ENCODE data around the gene EML3. TPM values are rescaled to one million over a fixed set of nuclear protein-coding genes. Genes with fewer than 3 reads are reported as not detected.

EML3 gene
- total RNA-seq, 1 experiment from 2014 or later = 51.1 TPM

DNA sequence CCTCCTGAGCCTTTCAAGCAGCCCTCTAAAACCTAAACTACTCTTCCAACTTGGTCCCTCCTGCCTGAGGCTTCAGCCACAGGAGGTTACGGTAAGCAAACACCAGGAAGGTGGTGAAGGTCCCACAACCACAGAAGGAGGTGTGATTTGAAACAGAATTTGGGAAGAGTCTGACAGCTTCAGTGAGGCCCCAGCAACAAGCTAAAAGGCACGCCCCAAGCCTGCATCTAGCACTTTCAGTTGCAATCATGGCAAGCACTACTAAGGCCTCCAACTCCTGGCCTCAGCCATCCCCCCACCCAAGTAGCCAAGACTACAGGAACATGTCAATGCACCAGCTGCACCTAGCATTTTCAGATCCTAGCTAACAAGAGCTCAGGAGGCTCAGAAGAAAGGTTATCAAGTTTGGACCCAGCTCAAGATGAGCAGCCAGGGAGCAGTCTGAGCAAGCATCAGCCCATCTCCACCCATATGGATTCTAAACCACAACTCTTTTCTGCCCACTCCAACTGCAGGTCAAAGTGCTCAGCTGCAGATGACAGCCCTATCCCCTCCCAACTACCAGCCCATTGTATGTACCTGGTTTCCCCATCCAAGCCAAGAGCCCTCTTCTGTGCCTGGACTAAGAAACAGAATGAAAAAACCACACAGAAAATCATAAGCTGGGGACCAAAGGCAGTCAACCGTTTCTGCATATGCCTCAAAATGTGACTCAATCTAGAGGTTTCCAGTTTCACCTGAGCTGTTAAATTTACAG lies 55.5 kb downstream of the EML3 start (continued):
- TF ChIP-seq, protein P1, sequence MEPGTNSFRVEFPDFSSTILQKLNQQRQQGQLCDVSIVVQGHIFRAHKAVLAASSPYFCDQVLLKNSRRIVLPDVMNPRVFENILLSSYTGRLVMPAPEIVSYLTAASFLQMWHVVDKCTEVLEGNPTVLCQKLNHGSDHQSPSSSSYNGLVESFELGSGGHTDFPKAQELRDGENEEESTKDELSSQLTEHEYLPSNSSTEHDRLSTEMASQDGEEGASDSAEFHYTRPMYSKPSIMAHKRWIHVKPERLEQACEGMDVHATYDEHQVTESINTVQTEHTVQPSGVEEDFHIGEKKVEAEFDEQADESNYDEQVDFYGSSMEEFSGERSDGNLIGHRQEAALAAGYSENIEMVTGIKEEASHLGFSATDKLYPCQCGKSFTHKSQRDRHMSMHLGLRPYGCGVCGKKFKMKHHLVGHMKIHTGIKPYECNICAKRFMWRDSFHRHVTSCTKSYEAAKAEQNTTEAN (CRISPR knock-in tag; IDR thresholded peaks at IDR 0.05) = no peak
- no peak for TF ChIP-seq PRRX2 (CRISPR knock-in tag; IDR thresholded peaks at IDR 0.05)

DNA sequence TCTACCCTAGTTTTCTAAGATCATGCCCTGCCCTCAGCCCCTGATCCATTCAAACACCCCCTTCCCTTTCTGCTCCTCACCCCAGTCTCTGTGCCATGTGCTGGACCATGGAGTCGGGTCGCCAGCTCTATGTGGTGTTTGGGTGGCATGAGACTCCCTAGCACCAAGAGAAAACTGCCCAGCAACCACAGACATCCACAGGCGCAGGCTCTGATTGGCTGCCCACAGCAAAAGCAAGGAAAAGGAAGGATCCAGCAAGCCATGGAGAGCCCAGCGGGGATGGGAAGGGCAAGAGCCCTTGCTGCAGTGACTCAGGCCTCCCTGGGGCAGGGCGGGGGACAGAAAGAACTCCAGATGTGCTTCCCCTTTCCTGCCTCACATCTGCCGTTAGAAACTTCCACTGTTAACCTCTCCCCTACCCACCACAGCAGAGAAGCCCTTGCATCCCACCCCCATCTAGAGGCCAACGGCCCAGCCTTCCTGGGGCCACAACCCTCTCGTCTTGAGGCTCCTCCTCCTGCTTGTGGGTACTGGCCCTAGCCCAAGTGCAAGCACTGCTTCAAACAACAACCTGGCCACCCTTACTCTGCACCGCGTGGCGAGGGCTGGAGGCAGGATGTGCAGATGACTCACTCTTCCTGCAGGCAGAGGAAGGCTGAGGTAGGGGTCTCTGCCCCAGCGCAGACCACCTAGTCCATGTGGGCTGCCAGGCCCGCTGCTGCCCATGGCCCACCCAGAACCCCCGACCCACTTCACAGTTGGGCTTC lies 56.3 kb downstream of the EML3 start:
- Mint-ChIP-seq H3K36me3 (peaks cover 37% of the 10 kb centered on the region), H3K27me3 (ENCODE audit: low read depth) (no peaks in the 10 kb centered on the region; the same call in 1 of the 2 replicates), H3K9me3 (no peaks in the 10 kb centered on the region), H3K4me3 (no peak overlapping the region; the same call in 1 of the 2 replicates), H3K4me1 (peaks cover 85% of the 10 kb centered on the region), H3K27ac (peak overlapping the region; percentile 97)
- DNase-seq (ENCODE audit: low spot score) (peak; percentile 82), ATAC-seq (peak; percentile 33)
- ChIA-PET POLR2A (interaction anchor here (0.6 to 2.0 kb wide), 4 partner anchors 18 to 173 kb away, joined by 3 to 9 read pairs (median 4); partner anchors contain the start of genes EEF1G and TUT1), CTCF (interaction anchor here (0.6 to 11.8 kb wide), 4 partner anchors 11 to 162 kb away, joined by 3 to 311 read pairs (median 56); partner anchors contain the start of gene AHNAK)
- 0 out of 2 replicates have a peak, but pooled peaks have one; percentile 59 for TF ChIP-seq ZNF232 (CRISPR knock-in tag; IDR thresholded peaks at IDR 0.05)
- no peak; the same call in 1 of the 2 replicates for TF ChIP-seq EMX1 (CRISPR knock-in tag; IDR thresholded peaks at IDR 0.05)
- TF ChIP-seq, protein P2, sequence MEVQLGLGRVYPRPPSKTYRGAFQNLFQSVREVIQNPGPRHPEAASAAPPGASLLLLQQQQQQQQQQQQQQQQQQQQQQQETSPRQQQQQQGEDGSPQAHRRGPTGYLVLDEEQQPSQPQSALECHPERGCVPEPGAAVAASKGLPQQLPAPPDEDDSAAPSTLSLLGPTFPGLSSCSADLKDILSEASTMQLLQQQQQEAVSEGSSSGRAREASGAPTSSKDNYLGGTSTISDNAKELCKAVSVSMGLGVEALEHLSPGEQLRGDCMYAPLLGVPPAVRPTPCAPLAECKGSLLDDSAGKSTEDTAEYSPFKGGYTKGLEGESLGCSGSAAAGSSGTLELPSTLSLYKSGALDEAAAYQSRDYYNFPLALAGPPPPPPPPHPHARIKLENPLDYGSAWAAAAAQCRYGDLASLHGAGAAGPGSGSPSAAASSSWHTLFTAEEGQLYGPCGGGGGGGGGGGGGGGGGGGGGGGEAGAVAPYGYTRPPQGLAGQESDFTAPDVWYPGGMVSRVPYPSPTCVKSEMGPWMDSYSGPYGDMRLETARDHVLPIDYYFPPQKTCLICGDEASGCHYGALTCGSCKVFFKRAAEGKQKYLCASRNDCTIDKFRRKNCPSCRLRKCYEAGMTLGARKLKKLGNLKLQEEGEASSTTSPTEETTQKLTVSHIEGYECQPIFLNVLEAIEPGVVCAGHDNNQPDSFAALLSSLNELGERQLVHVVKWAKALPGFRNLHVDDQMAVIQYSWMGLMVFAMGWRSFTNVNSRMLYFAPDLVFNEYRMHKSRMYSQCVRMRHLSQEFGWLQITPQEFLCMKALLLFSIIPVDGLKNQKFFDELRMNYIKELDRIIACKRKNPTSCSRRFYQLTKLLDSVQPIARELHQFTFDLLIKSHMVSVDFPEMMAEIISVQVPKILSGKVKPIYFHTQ (CRISPR knock-in tag; IDR thresholded peaks at IDR 0.05) = 0 out of 2 replicates have a peak, but pooled peaks have one; percentile 3
- no peak for TF ChIP-seq ZNF219 (CRISPR knock-in tag; IDR thresholded peaks at IDR 0.05; ENCODE audit: borderline replicate concordance)
- peak; percentile 70 for TF ChIP-seq NFYB (CRISPR knock-in tag; conservative IDR thresholded peaks at IDR 0.05; ENCODE audit: low read depth)
- peak; percentile 74; the same call in 1 of the 2 replicates for TF ChIP-seq PRRX2 (CRISPR knock-in tag; IDR thresholded peaks at IDR 0.05)
- TF ChIP-seq, protein P3, sequence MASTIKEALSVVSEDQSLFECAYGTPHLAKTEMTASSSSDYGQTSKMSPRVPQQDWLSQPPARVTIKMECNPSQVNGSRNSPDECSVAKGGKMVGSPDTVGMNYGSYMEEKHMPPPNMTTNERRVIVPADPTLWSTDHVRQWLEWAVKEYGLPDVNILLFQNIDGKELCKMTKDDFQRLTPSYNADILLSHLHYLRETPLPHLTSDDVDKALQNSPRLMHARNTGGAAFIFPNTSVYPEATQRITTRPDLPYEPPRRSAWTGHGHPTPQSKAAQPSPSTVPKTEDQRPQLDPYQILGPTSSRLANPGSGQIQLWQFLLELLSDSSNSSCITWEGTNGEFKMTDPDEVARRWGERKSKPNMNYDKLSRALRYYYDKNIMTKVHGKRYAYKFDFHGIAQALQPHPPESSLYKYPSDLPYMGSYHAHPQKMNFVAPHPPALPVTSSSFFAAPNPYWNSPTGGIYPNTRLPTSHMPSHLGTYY (CRISPR knock-in tag; IDR thresholded peaks at IDR 0.05) = no peak
- no peak for TF ChIP-seq HMGA2 (CRISPR knock-in tag; IDR thresholded peaks at IDR 0.05)
- TF ChIP-seq, protein P4, sequence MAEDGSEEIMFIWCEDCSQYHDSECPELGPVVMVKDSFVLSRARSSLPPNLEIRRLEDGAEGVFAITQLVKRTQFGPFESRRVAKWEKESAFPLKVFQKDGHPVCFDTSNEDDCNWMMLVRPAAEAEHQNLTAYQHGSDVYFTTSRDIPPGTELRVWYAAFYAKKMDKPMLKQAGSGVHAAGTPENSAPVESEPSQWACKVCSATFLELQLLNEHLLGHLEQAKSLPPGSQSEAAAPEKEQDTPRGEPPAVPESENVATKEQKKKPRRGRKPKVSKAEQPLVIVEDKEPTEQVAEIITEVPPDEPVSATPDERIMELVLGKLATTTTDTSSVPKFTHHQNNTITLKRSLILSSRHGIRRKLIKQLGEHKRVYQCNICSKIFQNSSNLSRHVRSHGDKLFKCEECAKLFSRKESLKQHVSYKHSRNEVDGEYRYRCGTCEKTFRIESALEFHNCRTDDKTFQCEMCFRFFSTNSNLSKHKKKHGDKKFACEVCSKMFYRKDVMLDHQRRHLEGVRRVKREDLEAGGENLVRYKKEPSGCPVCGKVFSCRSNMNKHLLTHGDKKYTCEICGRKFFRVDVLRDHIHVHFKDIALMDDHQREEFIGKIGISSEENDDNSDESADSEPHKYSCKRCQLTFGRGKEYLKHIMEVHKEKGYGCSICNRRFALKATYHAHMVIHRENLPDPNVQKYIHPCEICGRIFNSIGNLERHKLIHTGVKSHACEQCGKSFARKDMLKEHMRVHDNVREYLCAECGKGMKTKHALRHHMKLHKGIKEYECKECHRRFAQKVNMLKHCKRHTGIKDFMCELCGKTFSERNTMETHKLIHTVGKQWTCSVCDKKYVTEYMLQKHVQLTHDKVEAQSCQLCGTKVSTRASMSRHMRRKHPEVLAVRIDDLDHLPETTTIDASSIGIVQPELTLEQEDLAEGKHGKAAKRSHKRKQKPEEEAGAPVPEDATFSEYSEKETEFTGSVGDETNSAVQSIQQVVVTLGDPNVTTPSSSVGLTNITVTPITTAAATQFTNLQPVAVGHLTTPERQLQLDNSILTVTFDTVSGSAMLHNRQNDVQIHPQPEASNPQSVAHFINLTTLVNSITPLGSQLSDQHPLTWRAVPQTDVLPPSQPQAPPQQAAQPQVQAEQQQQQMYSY (CRISPR knock-in tag; IDR thresholded peaks at IDR 0.05) = peak; percentile 40; the same call in 1 of the 2 replicates

Data from WTC11 (cell line).